ENCODE results near the gene PIANP.

GRCh38 chr12:6646276-6647082 lies 54.1 kb downstream of the PIANP start:
- TF ChIP-seq CTCF (IDR thresholded peaks at IDR 0.05; ENCODE audit: insufficient read depth, low read length): no peak
- no peak for TF ChIP-seq REST (IDR thresholded peaks at IDR 0.05; ENCODE audit: insufficient replicate concordance, low read depth)
- no peak for TF ChIP-seq POLR2AphosphoS5 (IDR thresholded peaks at IDR 0.05; ENCODE audit: low read depth)
- TF ChIP-seq SPI1 (IDR thresholded peaks at IDR 0.05; ENCODE audit: borderline replicate concordance, low read depth): no peak
- no peak for TF ChIP-seq GABPA (IDR thresholded peaks at IDR 0.05; ENCODE audit: low read depth)
